Suppressor macrophage treated with lipopolysaccharide for 4 hours (primary cell): ENCODE measurements around the gene COMMD10.
"Not testable (repeated sequence)": the region's sequence is repeated elsewhere in the genome, so short reads cannot be mapped to it uniquely, and the experiment has no call there.

Experiments
- DNase-seq: peaks from one replicate; pipeline ENCODE4 v3.0.0-alpha.2; 2020

The COMMD10 gene

DNA sequence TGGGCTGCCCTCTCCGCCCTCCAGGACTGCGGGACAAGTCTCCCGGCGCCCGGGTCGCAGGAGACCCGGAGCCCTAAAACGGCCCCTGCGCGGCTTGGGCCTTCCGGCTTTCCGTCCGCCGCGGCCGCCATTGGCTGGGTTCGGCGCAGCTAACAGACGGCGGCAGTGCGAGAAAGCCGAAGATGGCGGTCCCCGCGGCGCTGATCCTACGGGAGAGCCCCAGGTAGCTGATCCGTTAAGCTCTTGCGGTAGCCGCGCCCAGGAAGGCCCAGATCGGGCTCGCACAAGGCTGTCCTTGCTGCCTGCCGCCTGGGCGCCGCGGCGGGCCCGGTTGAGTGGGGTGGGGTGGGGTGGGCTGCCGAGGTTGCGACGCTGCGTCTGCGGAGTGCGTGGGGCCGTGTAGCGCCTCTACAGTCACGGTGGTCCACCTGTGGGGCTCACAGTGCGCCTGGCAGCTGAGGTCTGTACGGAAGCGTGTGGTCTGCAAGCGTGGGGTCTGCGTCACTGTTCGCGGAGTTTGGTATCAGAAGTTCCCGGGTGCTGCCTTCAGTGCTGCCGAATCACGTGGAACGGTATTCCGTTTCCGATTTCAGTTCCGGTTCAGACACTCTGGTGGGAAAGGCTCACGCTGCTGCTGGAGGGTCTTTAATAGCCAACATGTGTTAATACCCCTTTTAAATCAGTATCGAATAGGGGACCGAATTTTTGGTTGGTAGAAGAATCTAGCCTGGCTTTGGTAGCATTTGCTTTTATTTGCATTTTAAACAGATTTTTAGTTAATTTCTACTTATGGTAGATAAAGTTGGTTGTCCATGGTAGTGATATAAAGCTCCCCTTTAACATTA lies at the start of gene COMMD10:
COMMD10 (plus strand) TSS at position 155 of the 845 bp plus-strand sequence.
- DNase-seq = peak; percentile 81

DNA sequence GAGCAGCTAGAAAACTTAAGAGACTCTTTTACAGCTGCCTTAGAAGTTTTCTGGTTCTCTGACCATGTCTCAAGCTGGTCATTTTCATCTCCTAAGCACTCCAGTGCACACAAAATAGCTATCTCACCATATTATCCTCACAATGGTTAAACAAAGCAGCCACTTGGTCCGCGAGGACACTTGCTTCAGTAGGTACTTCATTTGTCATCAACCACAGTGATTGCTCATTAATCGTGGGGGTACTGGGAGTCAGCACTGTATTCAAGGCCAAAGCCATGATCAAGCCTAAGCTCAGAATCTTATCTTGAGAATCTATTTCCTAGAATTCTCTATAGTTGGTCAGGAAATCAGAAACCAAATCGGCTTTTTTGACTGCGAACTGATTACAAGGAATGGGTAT lies 49.7 kb upstream of the COMMD10 start:
- DNase-seq = no peak

DNA sequence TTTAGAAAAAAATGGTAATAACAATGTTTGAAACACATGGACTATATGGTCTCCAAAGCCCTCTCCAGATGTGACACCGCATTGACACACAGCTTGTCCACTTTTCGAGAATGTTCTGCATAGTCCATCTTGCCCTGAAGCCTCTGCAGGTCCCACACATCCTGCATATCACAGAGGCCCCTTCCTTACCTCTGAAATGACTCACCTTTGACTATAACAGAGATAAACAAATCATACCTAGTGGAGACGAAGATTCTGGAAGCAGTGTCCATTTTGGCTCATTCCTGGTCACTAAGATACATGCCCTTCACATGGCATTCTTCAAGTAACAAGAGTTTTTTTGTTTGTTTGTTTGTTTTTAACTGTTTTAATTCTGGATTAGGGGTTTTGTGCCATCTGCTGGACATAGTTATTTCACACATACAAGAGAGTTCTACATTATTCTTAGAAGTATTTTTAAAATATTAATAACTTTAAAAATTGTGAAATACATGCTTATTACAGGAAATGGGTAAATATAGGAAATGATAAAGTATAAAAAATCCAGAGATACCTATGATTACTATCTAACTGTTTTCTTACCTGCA lies 47.5 kb upstream of the COMMD10 start:
- DNase-seq = no peak

DNA sequence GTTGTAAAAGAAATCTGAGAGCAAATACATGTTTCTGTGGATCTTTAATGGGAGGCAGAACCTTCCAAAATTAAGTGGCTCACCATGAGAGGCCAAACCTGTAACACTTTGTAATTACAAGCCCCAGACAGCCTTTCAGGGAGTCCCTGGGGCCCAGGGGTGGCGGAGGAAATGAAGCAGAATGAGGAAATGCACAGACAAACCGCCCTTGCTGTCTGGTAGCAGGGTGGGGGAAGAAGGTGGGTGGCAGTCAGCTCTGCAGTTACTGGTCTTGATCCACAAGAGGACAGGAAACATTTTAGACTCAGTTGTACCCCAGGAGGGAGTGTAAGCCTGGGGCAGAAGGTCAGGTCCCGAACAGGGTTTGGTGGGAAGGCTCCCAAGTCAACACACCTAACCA lies 46.0 kb upstream of the COMMD10 start:
- DNase-seq = peak; percentile 20

DNA sequence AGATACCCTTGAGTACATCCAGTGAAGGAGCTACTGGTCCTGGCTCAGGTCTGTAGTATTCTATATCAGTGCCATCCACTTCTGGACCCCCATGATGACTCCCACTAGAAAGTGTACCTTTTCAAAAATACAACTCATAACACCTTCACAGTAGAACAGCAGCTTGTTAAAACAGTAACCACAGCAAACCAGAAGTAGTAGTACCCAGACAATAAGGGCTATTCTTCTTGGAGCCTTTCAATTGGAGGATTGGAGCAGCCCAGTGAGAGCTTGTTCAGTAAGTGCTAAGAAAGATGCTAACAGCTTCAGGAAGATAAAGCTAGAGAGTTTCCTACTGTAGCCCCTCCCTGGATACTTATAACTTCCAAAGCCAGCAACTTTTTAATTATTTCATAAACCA lies 42.5 kb upstream of the COMMD10 start:
- DNase-seq = no peak

DNA sequence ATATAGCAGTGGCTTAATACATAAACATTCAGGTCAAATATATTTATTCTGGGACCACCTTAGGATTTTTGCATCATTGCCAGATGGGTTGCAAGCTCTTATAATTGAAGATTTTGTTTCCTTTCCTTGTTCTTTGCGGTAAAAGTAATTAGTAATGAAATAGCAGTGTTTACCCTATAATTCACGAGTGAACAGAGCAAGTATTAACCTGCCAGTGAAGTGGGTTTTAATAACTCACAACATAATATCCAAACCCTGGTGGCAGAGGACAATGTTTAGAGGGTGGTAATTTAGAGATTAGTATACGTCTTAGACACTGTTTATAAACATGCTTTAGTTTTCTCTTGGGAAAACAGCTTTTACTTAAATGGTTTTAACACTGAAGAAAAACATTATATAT lies 40.8 kb upstream of the COMMD10 start:
- no peak for DNase-seq

DNA sequence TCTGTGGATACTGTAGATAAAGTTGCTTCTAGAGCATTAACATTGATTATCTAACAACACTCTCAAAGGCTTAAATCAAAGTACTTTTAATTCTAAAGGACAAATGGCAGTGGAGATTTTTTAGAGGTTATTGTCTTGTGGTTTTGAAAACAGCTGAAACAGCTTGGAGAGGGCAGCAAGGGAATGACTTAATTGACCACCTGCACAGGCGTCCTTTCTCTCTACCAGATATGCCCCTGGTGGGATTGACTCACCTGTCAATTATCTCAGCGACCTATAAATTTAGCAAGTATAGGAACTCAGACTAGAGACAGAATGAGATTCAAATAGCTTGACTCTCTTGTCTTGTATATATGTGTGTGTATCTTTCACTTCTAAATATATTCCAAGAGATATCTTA lies 39.0 kb upstream of the COMMD10 start:
- DNase-seq = no peak

DNA sequence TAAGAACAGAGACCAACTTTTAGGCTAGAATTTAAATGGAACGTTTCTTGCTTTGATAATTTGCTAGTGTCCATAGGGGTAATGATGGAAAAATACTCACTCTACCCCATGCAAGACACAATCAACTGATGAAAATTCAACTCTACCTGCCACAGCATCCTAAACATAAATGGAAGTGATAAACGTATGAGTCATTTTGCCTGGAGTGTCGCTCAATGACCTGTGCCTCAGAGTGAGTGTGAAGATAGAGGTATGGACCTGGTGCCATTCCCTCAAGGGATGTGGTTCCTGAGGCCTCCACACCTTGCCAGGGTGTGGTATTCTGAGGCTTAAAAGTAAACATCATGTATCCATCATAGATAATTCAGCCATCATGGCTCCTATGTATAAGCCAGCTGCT lies 38.6 kb upstream of the COMMD10 start:
- no peak for DNase-seq

DNA sequence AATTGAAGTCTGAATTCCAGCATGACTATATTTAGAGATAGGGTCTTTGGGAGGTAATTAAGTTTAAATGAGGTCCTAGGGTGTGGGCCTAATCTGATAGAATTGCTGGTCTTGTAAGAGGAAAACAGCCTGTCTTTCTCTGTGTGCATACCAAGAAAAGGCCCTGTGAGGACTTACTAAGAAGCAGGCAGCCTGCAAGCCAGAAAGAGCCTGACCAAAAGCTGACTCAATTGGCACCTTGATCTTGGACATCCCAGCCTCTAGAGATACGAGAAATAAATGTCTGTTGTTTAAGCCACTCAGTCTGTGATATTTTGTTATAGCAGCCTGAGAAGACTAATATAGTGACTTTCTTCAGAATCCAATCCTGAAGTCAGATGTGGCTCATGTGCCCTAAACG lies 38.0 kb upstream of the COMMD10 start:
- no peak for DNase-seq

DNA sequence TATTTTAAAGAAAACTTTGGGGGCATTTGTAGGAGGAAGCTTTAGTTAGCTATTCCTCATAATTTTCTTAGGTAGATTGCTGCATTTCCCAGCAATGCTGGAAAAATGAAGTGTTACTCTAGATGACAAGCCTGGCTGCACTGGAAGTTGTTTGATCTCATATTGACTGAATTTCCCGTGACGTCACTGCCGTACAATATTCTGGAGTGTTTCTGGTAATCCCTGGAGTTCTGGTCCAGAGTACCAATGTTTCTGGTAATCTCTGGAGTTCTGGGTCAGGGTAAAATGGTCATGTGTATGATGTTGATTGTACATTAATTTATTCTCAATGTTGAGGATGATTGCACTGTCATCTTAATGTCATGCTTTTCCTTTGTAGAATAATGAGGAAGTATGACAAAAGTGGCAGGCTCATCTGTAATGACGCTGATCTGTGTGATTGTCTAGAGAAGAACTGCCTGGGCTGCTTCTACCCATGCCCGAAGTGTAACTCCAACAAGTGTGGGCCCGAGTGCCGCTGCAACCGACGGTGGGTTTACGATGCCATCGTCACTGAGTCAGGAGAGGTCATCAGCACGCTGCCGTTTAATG lies 26.4 kb upstream of the COMMD10 start:
- peak; percentile 23 for DNase-seq

DNA sequence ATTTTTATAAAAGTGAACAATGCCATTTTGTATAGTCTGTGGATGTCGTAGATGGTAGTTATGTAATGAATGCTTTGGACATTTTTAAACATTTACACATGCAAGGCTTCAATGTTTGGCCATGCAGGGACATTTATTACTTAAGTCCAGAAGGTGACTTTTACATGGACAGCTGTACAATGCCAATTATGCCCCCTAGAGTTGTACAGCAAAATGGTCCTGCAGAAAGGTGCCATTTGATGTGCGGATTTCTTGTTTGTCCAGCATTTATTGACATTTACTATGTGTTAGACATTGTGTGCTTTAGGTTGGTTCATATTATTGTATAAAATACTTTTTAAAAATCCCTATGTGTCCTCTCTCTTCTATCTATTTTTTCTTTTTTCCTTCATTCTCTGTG lies 22.5 kb upstream of the COMMD10 start:
- DNase-seq = no peak

DNA sequence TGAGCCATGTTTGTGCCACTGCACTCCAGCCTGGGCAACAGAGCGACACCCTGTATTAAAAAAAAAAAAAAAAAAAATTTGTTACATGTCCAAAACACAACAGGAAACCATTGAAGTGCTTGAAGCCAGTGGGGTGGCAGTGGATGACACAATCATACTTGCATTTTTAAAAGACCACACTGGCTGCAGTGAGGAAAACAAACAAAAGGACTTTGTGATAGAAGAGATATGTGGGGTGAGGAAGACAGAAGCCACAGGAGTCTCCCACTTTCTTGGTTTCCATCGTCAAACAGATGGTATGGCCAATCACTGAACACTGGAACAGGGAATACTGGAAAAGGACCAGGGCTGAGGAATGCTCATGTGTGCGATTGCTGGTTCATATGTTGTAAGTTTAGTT lies 20.9 kb upstream of the COMMD10 start:
- no peak for DNase-seq

DNA sequence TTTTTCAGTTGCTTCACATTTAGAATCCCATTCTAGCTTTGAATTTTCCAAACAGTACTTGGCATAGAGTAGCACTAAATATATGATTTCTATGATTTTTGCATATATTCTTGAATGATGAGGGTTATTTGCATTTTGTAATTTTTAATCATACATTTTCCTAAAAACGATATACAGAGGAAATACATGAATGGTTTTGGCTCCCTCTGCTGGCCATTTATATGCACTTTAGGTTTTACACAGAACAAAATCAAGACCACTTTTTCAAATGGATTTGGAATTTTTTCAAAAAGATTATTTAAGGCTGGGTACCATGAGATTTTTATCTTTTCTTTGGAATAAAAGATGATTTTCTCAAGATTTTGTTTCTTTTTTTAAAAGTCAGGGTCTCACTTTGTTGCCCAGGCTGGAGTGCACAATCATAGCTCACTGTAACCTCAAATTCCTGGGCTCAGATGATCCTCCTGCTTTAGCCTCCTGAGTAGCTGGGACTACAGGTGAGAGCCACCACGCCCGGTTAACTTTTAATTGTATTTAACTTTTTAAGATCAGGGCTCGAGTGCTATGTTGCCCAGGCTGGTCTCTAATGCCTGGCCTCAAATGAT lies 16.7 kb upstream of the COMMD10 start:
- peak; percentile 72 for DNase-seq

DNA sequence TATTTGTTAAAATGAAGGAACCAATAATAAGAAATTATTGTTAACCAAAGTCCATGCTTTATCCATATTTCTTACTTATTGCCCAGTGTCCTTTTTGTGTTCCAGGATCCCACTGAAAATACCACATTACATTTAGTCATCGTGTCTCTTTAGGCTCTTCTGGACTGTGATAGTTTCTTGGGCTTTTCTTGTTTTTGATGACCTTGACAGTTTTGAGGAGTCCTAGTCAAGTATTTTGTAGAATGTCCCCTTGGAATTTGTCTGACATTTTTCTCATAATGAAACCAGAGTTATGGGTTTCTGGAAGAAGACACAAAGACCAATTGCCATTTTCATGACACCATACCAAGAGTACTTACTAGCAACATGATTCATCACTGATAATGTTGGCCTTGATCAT lies 13.6 kb upstream of the COMMD10 start:
- DNase-seq = no peak

DNA sequence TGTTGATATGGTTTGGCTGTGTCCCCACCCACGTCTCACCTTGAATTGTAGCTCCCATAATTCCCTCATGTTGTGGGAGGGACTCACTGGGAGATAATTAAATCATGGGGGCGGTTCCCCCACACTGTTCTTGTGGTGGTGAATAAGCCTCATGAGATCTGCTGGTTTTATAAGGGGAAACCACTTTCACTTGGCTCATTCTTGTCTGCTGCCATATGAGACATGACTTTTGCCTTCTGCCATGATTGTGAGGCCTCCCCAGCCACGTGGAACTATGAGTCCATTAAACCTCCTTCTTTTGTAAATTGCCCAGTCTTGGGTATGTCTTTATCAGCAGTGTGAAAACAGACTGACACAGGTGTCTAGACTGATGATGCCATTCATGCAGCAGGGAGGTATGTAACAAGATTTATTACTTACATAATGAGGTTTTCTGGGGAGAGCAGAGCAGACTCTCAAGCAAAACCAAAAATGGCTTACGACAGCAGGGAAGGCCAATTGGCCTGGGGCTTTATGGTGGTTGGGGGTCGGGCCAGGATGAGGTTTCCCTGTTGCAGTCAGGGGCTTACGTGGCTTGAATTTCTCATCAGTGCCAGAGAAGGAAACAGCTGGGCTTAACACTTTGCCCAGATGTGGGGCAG lies 9.5 kb upstream of the COMMD10 start:
- peak; percentile 20 for DNase-seq

DNA sequence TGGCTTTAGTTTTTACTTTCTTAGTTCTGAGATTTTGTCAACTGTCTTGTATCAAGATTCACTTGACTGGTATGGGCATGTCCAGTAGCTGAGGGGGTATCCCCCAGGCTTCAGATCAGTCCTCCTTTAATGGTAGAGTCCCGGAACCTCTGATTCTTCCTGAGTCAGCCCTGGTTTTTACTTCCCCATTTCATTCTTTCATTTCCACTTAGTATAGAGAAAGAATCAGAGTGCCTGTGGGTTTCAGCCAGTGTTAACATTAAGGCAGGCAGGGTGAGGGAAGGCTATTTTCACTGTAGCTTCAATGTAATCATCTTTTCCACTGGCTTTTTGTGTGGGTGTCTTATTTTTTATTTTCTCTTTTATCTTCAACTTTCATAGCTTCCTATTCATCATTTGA lies 8.3 kb upstream of the COMMD10 start:
- peak; percentile 88 for DNase-seq

DNA sequence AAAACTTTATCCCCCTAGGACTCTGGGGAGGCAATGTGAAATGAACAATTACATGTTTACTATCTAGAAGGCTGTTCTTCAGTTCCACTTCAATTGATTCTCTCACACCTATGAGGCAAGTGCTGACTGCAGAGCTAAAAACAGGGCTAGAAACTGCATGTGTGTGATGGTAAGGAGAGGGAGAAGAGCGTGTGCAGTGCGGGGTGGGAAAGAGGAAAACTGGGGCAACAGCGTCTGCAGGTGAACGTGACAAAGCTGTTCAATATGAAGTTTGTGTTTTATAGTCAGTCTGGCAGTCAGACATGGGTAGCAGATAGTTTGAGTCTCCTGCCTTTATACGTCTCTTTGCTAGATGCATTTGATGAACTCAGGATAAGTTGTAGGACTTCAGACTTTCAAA lies 6.6 kb upstream of the COMMD10 start:
- no peak for DNase-seq

DNA sequence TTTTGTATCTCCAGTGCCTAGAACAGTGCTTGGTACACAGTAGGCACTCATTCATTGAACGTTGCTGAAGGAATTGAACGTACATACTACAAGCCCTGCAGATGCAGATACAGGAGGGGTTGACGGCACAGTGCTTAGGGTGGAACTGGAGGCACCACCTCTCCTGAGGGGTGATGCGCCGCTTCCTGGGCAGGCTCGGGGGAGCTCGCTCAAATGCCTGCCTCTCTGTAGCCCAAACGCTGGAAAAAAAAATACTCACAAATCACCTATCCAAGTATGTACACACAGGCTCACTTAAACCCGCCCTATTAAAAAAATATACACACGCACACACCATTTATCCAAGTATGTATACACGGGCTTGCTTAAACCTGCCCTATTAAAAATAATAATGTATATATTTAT lies 536 bp upstream of the COMMD10 start:
- no peak for DNase-seq

DNA sequence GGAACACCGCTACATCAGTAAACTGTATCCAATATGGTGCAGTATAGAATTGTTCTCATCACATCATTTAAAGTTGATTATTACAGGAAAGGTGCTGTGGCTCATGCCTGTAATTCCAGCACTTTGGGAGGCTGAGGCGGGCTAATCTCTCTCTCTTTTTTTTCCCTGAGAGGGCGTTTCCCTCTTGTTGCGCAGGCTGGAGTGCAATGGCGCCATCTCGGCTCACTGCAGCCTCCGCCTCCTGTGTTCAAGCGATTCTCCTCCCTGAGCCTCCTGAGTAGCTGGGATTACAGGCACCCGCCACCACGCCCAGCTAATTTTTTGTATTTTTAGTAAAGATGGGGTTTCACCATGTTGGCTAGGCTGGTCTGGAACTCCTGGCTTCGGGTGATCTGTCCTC lies 1.5 kb downstream of the COMMD10 start:
- not testable (repeated sequence) for DNase-seq

DNA sequence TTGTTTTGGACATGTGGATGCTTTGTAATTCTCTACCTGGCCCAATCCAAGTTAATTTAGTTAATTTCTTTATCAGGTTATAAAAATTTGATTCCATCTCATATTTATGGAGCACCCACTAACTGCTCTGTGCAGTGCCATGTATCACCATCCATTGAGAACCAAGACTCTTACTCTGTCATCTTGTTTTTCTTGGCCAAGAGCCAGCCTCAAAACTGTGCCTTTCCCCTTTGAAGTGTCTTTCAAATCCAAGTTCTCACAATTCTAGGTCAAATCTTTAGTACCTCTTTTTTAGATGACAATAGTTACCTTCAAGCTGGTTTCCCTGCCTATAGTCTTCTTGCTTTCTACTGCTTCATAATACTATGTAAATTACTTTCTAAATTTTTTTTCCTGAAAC lies 3.2 kb downstream of the COMMD10 start:
- DNase-seq = no peak

DNA sequence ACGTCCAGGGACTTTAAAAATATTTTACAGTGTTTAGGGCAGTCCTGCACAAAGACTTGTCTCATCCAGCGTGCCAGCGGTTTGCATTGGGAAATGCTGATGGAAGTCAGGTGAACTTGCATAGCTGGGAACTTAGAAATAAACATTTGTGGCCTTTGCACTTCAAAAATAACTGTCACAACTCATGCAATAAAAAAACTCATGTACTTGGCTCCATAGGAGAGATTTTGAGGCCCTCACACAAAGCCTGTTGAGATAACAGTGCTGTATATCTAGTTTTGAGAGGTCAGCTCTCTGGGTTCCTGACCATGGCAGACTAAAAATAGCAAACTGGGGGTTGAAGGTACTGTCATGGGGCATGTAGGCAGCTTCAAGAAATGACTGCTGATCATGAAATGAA lies 5.5 kb downstream of the COMMD10 start:
- no peak for DNase-seq

DNA sequence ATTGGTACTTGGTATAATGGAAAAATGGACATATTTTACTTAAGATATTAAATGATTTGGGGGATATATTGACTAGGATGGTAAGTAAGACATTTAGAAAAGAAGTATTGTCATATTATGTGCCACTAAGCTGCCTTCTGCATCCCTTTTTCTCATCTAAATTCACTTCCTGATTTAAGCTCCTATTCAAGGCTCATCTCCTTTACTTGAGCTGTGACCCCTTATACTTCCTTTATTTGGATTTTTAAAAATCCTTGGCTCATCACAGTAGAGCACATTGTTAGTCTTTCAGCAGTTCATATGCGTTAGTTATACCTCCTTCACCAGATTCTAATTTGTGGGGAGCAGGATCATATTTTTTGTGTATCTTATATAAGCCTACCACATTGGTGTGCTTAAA lies 6.6 kb downstream of the COMMD10 start:
- DNase-seq = peak; percentile 21

DNA sequence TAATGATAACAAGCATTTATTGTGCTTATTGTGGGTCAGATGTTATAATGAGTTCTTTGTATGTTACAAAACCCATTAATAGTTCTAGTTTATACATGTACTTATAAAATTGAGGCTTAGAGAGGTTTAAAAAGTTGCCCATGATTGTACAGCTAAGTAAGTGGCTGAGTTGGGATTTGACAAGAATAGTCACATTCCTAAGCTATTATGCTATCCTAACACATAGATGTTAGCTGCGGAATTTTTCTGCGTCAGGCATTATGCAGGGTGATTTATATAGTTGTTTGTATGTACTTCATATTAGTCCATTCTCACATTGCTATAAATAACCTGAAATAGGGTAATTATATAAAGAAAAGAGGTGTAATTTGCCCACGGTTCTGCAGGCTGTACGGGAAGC lies 12.5 kb downstream of the COMMD10 start:
- DNase-seq = no peak
